ACC112 (cell line): ENCODE results near the gene FGGY.
"Not testable (repeated sequence)": the region's sequence is repeated elsewhere in the genome, so short reads cannot be mapped to it uniquely, and the experiment has no call there.

Source experiments
- H2AFZ ChIP-seq: fragments of 200-600 bp; sonication (generic); one replicate; pipeline ENCODE4 v1.6.0; 2017; ENCODE audit warnings: antibody characterized with exemption, low read length; ENCODE audit not compliant: unreplicated experiment
- H3K27ac ChIP-seq: fragments of 200-600 bp; sonication (generic); 2 replicates; pipeline ENCODE4 v1.5.1; 2014; ENCODE audit warnings: low read depth, mild to moderate bottlenecking, antibody characterized with exemption, low read length, moderate library complexity
- H3K27me3 ChIP-seq: fragments of 200-600 bp; sonication (generic); 2 replicates; pipeline ENCODE4 v1.6.1; 2014; ENCODE audit warnings: mild to moderate bottlenecking, antibody characterized with exemption, low read length, moderate library complexity, mixed read lengths; ENCODE audit not compliant: insufficient read depth
- H3K36me3 ChIP-seq: fragments of 200-600 bp; sonication (generic); 2 replicates; pipeline ENCODE4 v1.6.1; 2016; ENCODE audit warnings: mild to moderate bottlenecking, antibody characterized with exemption, low read length, moderate library complexity, mixed read lengths; ENCODE audit not compliant: insufficient read depth
- H3K4me1 ChIP-seq: fragments of 200-600 bp; sonication (generic); one replicate; pipeline ENCODE4 v1.6.1; 2016; ENCODE audit warnings: low read length, mixed read lengths; ENCODE audit not compliant: insufficient read depth, unreplicated experiment, control insufficient read depth
- H3K4me3 ChIP-seq: fragments of 200-600 bp; sonication (generic); 2 replicates; pipeline ENCODE4 v1.5.1; 2014; ENCODE audit warnings: mild to moderate bottlenecking, low read depth, low read length
- H3K79me2 ChIP-seq: fragments of 200-600 bp; sonication (generic); one replicate; pipeline ENCODE4 v1.6.0; 2016; ENCODE audit warnings: low read length; ENCODE audit not compliant: control insufficient read depth, unreplicated experiment, insufficient read depth

The FGGY gene

DNA sequence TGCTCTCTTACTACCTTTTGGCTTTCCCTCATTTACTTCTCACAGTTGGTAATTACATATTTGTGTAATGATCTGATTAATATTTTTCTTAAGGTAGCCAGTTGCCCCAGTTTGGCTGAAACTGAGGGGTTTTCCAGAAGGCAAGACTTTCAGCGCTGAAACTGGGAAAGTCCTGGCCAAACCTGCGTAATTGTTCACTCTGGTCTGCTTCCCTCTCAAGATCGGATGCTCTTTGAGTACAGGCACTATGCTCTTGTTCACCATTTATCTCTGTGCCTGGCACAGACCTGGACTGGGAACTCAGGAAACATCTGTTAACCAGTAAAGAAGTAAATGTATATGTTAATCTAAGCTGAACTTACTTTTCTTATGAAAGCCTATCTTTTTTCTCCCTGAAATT lies 308.3 kb downstream of the FGGY start:
- H3K27ac ChIP-seq: no peak overlapping the region

DNA sequence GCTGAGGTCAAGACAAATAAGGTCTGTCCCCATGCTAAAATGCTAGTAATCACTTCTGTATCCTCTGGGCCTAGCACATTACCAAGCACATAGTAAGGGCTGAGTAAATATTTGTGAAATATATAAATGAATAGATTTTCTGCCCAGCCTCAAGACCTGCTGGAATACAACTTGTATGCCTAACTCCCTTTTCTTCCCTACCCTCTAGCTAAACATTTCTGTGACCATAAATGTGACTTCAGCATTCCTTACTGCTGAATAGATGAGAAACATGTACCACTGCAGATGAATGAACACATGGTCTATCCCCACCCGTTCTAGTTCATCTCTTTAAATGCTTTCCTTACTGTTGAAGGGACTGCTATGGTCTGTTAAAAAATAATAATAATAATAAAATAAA lies 308.9 kb downstream of the FGGY start:
- H2AFZ ChIP-seq: no peak overlapping the region
- no peak overlapping the region for H3K27ac ChIP-seq
- no peaks in the 10 kb centered on the region for H3K36me3 ChIP-seq
- H3K4me3 ChIP-seq: no peak overlapping the region
- H3K79me2 ChIP-seq: no peaks in the 10 kb centered on the region
- H3K27me3 ChIP-seq: no peaks in the 10 kb centered on the region
- H3K4me1 ChIP-seq: no peaks in the 10 kb centered on the region

More for the DNA sequence above, 308.3 kb downstream of the FGGY start:
- no peaks in the 10 kb centered on the region for H3K27me3 ChIP-seq
- H3K79me2 ChIP-seq: no peaks in the 10 kb centered on the region
- no peaks in the 10 kb centered on the region for H3K4me1 ChIP-seq
- H2AFZ ChIP-seq: no peak overlapping the region
- H3K36me3 ChIP-seq: no peaks in the 10 kb centered on the region
- H3K4me3 ChIP-seq: no peak overlapping the region

DNA sequence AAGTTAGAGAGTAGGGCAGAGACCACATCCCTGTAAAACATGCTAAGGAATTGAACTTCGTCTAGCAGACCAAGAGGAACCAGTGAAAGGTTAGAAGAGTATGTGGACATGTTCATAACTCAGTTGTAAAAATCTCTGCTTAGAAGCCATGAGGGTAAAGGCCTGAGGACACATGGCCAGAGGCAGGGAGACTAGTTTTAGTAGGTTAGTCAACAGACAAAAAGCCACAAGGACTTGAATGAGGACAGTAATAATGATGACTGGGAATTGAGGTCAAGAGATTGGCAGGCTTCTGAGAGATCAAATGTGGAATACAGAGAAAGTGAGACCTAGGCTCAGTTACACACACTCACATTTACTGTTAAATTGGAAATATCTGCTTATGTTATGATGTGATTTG lies 312.4 kb downstream of the FGGY start:
- no peaks in the 10 kb centered on the region for H3K36me3 ChIP-seq
- no peaks in the 10 kb centered on the region for H3K79me2 ChIP-seq
- no peaks in the 10 kb centered on the region for H3K4me1 ChIP-seq
- no peak overlapping the region for H3K4me3 ChIP-seq
- H3K27me3 ChIP-seq: no peaks in the 10 kb centered on the region
- no peak overlapping the region for H2AFZ ChIP-seq
- no peak overlapping the region for H3K27ac ChIP-seq

DNA sequence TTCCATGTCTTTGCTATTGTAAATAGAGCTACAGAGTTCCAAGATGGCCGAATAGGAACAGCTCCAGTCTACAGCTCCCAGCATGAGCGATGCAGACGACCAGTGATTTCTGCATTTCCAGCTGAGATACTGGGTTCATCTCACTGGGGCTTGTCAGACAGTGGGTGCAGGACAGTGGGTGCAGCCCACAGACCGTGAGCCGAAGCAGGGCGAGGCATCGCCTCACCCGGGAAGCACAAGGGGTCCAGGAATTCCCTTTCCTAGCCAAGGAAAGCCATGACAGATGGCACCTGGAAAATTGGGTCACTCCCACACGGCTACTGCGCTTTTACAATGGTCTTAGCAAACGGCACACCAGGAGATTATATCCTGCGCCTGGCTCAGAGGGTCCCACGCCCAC lies 313.6 kb downstream of the FGGY start:
- H3K36me3 ChIP-seq, H3K27me3 ChIP-seq, H2AFZ ChIP-seq, H3K27ac ChIP-seq, H3K4me3 ChIP-seq, H3K4me1 ChIP-seq, H3K79me2 ChIP-seq: not testable (repeated sequence)

DNA sequence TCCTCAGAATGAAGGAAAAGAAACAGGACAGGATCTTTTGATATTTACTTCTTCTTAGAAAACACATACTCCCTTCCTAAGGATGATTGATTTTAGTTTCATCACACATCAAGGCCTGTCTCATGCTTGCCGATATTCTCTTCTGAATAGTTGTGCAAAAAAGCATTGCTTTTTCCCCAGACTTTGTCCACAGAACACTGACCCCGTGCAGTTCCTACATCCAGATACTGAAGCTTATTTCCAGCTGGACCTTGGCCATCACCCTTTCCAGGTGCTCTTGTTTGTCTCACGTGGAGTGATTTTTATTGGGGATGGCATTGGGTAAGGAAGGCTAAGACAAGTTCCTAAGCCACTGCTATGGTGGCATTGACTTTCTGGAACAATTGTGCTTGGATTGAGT lies 320.5 kb downstream of the FGGY start:
- H3K27ac ChIP-seq: no peak overlapping the region
- H3K4me3 ChIP-seq: no peak overlapping the region
- H3K36me3 ChIP-seq: no peaks in the 10 kb centered on the region
- no peaks in the 10 kb centered on the region for H3K27me3 ChIP-seq
- H2AFZ ChIP-seq: no peak overlapping the region
- H3K79me2 ChIP-seq: no peaks in the 10 kb centered on the region
- no peaks in the 10 kb centered on the region for H3K4me1 ChIP-seq

DNA sequence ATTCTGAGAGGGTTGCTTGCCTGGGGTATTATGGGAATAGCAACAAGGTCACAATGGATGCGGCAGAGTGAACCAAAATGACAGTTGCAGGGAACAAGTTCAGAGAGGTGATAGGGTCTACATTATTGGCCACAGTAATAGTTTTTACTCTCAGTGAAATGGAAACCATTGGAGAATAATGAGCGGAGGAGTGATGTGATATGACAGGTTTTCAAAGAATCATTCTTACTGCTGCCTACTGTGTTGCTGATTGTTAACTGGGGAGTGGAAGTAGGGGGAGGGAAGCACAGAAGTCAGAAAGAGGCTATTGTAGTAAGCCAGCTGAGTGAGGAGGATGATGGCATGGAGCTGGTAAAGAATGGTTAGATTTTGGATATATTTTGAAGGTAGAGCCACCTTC lies 322.7 kb downstream of the FGGY start:
- Histone ChIP-seq H3K36me3 (no peaks in the 10 kb centered on the region), H3K4me3 (no peak overlapping the region), H3K27me3 (no peaks in the 10 kb centered on the region), H2AFZ (no peak overlapping the region), H3K27ac (no peak overlapping the region), H3K4me1 (no peaks in the 10 kb centered on the region), H3K79me2 (no peaks in the 10 kb centered on the region)

DNA sequence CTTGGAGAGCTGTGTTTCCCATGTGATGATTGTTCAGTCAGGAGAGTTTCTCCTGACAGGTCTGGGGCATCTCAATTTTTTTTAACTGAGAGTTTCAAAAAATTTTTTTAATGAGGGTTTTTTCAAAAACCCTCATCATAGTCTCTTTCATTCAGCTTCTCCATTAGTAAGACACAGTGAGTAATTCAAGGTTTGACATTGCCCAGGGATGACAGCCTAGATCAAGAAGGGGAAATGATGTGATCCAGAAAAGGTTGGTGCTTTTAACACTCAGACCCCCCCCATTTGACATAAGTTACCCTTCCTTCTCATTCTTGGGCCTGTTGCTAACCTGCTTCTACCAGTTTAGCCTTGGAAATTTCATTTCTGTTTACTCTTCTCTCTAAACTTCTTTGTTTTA lies 328.5 kb downstream of the FGGY start:
- H3K4me1 ChIP-seq: no peaks in the 10 kb centered on the region
- no peak overlapping the region for H3K27ac ChIP-seq
- H2AFZ ChIP-seq: no peak overlapping the region
- no peaks in the 10 kb centered on the region for H3K27me3 ChIP-seq
- H3K36me3 ChIP-seq: no peaks in the 10 kb centered on the region
- H3K79me2 ChIP-seq: no peaks in the 10 kb centered on the region
- no peak overlapping the region for H3K4me3 ChIP-seq

DNA sequence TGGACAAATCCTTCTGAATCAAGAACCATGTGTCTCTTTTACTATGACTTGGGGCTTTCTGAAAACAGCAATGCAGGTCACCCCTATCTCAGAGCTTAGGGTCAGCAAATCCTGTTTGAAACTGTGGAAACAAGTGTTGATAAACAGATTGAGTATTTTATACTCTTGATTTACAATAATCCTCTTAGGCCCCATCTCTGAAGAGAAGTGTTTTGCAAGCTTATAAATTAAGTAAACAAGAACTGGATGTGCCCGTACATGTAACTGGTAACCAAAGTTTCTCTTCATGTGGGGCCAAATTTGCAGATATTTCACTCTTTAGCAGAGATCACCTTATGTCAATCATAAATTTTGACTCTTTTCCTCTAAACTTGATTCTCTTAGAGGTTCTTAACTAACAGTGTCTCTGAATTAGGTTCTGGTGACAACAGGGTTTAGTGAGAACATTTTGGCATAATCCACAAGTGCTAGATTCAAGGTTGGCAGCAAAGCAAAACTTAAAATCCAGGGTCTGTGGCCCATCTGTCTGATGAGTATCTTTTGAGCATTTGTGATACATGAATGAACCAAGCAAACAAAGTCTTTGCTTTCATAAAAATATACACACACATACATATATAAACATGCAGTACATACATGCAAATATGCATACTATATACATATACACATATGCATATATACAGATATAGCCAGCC lies 334.8 kb downstream of the FGGY start:
- no peaks in the 10 kb centered on the region for H3K27me3 ChIP-seq
- no peaks in the 10 kb centered on the region for H3K4me1 ChIP-seq
- H2AFZ ChIP-seq: no peak overlapping the region
- no peak overlapping the region for H3K27ac ChIP-seq
- H3K36me3 ChIP-seq: no peaks in the 10 kb centered on the region
- no peak overlapping the region for H3K4me3 ChIP-seq
- H3K79me2 ChIP-seq: no peaks in the 10 kb centered on the region

DNA sequence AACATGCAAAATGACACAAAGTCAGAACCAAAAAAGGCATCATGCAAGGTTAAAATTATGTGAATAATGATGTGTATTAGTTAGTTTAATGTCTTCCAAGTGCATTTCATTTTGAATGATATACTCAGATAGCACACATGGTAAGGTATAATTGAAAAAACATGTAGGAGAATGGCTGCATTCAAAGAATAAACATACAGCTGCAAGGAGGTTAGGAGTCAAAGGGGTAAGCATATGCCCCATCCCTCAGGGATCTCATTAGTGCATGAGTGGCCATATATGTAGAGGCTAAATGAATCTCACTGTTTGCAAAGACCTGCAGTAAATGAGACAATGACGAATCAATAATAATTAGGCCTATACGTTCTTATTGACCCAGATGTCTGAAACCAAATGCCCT lies 338.2 kb downstream of the FGGY start:
- Histone ChIP-seq H2AFZ (no peak overlapping the region), H3K4me3 (no peak overlapping the region)

DNA sequence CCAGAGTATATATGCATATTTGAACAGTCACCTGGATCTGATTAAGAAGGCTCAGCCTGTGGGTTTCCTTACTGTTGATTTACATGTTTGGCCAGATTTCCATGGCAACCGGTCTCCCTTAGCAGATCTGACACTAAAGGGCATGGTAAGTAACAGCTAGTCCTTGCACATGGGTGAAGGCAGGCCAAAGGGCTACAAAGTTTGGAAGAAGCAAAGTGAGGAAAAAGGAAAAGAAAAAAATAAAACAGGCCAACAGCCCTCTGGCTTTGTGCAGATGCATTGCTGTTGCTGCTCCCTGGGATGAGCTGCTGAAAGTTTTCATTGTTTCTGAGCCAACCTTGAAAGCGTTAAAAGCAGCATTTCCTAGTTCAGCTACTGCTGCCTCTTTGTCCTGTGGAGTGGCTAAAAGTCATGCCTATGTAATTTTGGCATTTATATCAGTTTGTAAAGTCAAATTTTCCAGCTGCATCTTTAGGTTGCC lies 341.4 kb downstream of the FGGY start:
- peak overlapping the region; percentile 32; the same call in 1 of the 2 replicates for H3K27ac ChIP-seq
- no peak overlapping the region for H3K4me3 ChIP-seq
- H2AFZ ChIP-seq: no peak overlapping the region

More for the DNA sequence above, 338.2 kb downstream of the FGGY start:
- no peaks in the 10 kb centered on the region for H3K36me3 ChIP-seq
- no peak overlapping the region for H3K27ac ChIP-seq
- no peaks in the 10 kb centered on the region for H3K79me2 ChIP-seq
- H3K4me1 ChIP-seq: peaks cover 6% of the 10 kb centered on the region
- H3K27me3 ChIP-seq: no peaks in the 10 kb centered on the region

DNA sequence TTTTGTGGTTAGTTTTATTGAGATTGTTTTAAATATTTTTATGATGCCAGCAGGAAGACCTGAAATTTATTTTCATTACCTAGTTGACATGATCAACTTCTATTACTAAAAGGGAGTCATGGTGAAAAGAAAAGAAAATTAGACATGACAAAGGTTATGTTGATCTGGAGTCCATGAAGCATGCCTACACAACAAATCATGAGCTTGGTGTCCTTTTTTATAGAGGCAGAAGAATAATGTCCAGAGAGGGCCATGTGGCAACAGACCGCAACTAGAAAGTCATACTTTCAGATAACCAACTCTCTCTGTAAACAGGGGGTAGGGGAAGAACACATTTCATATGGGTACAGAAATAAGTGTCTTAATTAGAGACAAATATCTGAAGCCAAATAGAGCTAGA lies 342.4 kb downstream of the FGGY start:
- Histone ChIP-seq H3K79me2 (no peaks in the 10 kb centered on the region), H3K27me3 (no peaks in the 10 kb centered on the region), H3K4me3 (no peak overlapping the region), H2AFZ (no peak overlapping the region), H3K36me3 (no peaks in the 10 kb centered on the region), H3K27ac (no peak overlapping the region), H3K4me1 (peaks cover 6% of the 10 kb centered on the region)

More for the DNA sequence above, 341.4 kb downstream of the FGGY start:
- H3K36me3 ChIP-seq: no peaks in the 10 kb centered on the region
- no peaks in the 10 kb centered on the region for H3K79me2 ChIP-seq
- peaks cover 6% of the 10 kb centered on the region for H3K4me1 ChIP-seq
- no peaks in the 10 kb centered on the region for H3K27me3 ChIP-seq
